DMS153 (cell line): Measurements from ENCODE around the gene DGKD.
"Not testable (repeated sequence)": the region's sequence is repeated elsewhere in the genome, so short reads cannot be mapped to it uniquely, and the experiment has no call there.

ENCODE experiments used
- DNase-seq: peaks from one replicate; lab custom pipeline; 2025; lab: John Stamatoyannopoulos, UW

The DGKD gene

DNA sequence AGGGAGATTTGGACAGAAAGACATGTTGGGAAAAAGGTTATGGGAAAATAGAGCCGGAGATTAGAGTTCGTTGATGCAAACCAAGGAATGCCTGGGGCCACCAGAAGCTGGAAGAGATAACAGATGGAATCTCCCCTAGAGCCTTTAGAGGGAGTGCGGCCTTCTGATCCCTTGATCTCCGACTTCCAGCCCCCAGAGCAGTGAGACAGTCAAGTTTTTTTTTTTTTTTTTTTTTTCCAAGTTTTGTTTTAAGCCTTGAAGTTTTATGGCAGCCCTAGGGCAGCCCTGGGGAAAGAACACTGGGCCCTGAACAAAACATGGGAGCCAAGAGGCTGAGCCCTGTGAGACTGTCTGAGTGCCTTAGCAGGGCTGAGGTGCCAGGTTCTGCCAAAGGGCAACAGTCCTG is 6.5 kb downstream of the DGKD start:
- no peak for DNase-seq

DNA sequence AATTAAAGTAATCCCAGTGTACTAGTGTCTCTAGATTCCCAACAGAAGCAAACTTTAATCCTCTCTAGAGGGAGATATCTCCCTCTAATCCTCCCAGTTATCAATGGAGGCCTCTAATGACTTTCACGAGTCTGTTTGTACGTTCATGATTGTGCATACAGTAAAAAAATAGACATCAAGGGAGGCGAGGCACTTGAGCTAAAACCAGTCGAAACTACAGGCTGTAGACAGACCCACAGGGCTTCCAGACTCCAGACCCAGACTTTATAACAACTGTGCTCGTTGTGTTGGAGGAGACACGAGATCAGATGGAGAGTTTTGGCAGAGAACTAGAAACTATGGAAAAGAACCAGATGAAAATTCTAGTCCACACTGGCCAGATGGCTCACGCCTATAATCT is 7.0 kb downstream of the DGKD start:
- DNase-seq, result no peak

DNA sequence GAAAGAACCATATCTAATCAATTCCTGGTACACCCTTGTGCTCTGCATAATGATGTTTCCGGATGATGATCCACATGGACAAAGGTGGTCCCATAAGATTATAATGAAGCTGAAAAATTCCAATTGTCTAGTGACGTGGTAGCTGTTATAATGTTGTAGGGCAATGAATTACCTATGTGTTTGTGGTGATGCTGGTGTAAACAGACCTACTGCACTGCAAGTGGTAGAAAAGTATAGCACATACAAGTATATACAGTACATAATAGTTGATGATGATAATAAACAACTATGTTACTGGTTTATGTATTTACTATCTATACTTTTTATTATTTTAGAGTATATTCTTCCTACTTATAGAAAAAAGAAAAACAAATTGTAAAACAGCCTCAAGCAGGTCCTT is 8.4 kb downstream of the DGKD start:
- DNase-seq, result no peak

DNA sequence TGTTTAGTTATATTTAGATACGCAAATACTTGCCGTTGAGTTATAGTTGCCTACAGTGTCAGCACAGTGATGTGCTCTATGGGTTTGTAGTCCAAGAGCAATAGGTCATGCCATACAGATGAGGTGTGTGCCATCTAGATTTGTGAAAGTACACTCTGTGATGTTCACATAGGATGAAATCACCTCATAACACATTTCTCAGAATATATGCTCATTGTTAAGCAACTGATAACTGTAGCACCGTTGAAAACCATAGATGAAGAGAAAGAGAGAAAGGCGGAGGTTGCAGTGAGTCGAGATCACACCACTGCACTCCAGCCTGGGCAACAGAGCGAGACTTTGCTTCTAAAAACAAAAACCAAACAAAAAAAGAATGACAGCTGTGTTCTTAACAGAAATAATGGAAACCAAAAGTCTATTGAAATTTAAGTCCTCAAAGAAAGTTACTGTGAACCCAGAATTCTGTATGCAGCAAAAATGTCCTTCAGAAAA is 9.5 kb downstream of the DGKD start:
- DNase-seq, result no peak

DNA sequence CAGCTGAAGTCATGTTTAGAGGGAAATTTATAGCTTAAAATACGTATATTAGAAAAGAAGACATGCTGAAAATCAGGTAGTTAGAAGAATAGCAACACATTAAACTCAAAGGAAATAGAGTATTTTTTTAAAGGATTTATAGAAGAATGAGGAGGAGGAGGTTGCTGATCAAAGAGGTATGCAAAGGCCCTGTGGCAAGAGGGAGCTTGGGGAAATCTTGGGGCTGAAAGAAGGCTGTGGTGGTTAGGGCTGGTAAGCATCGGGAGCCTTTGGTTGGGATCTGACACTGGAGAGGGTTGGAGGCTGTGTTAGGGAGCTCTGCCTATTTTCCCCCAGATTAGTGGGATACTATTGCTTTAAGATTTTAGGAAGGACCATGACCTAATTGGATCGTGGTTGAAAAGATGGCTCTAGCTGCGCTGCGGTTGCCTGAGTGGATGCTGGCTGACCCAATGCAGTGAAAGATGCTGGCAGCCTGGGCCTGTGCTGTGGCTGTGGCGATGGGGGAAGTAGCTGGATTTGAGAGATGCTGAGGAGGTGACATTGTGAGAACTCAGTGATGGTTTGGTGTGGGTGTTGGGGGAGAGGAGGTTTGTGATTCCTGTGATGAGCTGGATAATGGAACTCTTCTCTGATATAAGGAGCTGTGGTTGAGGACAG is 11.7 kb downstream of the DGKD start:
- DNase-seq, result no peak

DNA sequence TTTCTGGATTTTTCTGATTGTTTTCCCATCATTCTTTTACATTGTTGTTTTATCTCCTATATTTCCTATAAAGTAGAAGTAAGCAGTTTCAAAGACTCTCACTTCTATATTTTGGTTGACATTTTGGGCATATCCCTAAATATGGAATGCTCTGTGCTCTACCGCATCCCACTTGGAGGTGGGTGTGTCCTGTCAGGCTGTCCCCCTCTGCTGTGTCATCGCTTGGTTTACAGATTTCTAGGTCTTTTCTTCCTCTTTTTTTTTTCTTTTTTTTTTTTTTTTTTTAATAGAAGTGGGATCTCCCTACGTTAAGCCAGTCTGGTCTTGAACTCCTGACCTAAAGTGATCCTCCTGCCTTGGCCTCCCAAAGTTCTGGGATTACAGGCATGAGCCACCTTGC is 13.3 kb downstream of the DGKD start:
- DNase-seq, result no peak

DNA sequence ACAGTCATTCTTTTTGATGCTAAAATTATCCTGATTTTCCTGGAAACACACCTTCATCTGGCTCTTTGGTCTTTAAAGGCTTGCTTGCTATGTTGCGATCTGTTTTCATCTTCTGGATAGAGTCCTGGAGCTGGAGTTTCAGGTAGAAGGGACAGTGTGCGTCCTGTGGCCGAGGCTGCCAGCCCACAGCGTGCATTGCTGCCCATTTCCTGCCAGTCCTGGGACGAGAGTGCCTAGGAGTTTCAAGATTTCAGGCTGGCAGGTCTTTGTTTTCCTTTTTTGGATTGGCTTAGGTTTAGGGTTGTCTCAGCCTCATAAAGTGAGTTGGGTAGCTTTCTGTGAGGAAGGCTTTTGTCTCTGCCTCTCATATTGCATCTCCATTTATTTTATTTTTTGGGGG is 14.5 kb downstream of the DGKD start:
- DNase-seq, result no peak

DNA sequence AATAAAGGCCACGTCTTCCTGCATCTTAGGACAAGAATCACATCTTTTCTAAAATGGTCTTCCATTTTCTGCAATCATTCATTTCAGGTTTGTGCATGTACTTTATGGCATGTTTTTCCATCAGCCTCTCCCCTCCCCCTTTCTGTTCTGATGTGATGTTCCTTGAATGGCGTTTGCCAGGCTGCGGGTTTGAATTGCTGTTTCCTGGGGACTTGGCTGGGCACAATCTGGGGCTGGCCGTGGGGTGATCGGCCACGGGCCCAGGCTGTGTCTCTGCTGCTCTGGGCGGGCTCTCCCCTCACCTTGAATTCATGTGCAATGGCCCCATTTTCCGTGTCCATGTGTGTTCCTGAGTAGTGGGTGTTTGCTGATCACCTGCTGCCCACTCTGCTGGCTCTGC is 15.2 kb downstream of the DGKD start:
- DNase-seq, result no peak

DNA sequence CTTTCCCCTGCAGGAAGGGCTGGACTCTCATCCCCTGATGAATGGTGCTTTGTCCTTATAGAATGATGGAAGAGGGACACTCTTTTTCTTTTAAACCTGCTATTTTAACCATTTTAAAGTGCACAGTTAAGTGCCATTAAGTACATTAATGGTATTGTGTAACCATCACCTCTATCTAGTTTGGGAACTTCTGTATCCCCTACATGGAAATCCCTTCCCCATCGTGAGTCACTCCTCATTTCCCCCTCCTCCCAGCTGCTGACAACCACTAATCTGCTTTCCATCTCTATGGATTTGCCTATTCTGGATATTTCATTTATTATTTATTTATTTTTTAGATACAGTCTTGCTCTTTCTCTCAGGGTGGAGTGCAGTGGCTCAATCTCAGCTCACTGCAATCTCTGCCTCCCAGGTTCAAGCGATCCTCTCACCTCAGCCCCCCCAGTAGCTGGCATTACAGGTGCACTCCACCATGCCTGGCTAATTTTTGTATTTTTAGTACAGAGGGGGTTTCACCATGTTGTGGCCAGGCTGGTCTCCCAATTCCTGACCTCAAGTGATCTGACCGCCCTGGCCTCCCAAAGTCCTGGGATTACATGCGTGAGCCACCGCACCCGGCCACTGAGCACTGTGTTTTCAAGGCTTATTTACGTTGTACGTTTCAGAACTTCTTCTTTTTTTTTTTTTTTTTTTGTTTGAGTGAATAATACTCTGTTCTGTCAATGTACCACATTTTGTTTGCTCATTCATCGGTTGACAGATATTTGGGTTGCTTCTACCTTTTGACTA is 15.8 kb downstream of the DGKD start:
- no peak for DNase-seq

DNA sequence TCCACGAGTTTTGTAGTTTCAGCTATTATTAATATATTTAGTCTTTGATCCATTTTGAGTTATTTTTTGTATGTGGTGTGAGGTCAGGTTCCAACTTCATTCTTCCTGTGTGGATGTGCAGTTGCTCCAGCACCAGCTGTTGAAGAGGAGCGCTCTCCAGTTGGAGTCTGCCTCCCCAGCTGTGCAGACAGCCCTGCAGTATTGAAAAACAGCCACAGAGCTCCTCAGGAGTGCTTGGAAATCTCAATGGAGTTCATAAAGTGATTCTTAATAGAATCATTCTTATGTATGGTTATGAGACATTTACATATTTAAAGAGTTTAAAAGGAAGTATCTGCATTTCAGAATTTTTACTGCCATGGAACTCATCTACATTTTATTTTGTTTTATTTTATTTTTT is 17.3 kb downstream of the DGKD start:
- no peak for DNase-seq

DNA sequence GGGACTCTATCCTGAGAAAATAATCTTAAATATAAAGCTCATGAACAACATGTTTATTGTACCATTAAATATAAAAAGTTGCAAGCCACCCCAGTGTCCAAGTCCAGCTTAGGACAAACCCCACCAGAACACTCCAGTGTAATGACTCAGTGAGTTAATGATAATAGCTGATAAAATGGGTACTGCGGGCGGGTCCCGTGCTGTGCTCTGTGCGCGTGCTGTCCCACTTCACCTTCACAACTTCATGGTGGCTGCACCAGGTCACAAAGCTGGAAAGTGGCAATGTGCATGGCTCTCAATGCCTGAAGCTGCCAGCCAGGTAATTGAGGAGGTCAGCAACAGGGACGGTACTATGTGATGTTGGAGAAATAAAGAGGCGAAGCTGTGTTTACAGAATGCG is 18.6 kb downstream of the DGKD start:
- no peak for DNase-seq

DNA sequence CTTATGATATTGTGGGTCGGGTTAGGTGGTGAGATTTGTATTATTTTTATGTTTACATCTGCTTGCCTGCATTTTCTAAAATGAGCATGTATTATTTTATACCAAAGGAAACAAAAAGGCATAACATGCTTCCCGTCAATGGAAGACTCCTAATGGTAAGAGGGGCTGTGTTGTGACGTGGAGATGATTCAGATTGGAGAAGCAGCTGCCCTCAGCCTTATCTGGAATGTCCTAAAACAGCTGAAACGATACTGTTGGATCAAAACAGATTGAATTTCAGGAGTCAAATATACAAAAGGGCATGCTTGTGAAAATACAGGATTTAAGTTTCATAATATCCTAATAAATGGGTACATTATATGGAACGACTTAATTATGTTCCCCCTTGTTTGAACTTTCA is 19.0 kb downstream of the DGKD start:
- no peak for DNase-seq

DNA sequence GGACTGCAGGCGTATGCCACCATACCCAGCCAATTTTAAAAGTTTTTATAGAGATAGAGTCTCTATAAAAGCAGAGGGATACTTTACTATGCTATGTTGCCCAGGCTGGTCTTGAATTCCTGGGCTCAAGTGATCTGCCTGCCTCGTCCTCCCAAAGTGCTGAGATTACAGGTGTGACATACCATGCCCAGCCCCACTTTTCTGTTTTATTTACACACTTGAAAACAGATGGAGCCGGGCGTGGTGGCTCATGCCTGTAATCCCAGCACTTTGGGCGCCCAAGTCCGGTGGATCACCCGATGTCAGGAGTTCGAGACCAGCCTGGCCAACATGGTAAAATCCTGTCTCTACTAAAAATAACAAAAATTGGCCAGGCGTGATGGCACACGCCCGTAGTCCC is 20.5 kb downstream of the DGKD start:
- DNase-seq, result not testable (repeated sequence)

DNA sequence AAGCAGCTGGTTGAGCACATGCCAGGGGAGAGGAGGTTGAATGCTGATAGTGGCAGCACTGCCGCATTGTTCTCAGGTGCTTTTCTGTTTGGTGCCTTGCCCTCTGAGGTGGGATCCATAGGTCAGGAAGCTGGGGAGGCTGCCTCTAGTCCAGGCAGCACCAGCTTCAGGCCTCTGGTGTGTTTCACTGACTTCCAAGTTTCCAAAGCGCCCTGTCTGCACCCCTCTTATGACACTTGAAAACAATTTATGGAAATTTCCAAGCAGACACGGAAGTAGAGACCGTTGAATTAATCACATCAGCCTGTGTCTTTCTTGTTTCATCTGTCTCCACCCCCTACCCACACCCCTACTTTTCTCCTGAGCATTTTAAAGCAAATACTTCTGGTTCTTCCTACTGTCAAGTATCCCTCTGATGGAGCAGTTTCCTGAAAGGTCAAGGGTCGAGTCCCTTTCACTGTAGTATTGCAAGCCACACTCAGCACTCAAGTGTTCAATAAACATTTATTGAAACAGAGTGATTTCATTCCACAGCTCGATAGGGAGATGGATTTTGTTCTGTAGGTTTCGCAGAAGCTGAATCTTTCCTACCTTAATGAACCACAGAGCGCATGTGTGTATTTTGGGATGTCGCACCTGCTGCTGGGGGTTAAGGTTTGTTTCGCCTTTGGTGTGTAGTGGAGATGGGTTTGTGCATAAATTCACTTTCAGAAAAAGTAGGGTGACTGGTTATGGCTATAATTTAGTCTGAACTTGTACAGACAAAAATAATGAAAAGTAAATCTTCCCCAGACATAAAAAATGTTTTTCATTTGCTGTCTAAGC is 21.4 kb downstream of the DGKD start:
- no peak for DNase-seq

DNA sequence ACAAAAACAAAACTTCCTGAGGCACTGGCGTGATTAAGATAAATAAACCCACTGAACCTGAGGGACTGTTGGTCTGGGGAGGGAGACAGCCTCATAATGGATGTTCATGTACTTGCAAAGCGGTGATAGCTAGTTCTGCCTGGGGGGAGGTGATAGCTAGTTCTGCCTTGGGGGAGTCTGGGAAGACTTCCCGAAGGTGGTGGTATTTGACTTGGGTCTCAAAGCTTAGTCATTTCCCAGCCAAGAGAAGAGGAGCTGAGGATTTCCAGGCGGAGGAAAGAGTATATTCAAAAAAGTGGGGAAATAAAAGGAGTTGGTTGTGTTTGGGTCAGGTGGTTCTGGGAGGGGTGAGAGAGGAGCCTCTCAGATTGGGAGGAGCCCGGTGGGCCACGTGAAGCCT is 24.7 kb downstream of the DGKD start:
- DNase-seq, result no peak

DNA sequence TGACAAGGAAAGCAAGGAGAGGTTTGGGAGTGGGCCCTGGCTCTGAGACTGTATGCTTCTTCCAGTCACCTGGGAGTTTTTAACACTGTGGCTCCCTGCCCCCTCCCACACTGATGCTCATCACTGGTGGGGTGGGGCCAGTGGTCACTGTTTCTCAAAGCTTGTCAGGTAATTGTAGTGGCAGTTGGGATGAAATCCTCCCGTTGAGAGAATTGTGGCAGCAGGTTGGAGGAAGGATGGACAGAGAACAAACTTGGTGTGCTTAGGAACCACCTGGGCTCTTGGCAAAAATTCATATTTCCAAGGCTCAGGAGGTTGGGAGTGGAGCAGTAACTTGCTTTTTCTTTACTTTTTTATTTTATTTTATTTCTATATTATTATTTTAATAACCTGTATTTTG is 25.1 kb downstream of the DGKD start:
- no peak for DNase-seq

DNA sequence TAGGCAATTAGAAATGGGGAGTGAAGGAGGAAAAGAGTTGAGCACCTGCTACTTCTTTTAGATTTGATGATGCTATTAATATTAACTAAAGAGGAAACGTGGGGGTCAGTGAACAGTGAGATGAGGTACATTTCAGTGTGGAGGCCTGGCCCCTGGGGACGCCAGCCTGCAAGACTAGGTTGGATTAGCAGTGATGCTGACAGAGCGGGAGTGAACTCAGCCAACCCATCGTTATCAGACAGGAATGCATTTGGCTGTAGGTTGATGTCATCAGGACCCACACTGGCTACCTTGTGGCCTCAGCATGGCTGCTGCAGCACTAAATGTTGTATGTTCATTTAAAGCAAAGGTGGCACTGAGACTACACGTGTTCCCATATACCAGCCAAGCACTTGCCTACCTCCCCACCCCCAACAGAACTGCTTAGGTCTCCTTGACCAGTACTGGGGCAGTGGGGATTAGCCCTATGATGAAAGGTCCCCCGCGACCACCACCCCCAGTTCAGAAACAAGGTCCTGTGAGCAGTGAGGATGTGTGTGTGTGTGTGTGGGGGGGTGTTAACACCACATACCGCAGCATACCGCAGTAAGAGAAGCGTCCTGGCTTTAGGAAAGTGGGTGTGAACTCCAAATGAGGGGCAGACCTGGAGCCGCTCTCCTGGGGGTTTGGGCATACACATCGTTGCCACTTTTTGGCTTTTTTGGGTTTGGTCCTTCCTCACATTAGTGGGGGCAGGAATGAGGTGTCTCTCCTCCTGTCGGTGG is 26.0 kb downstream of the DGKD start:
- DNase-seq, result no peak

DNA sequence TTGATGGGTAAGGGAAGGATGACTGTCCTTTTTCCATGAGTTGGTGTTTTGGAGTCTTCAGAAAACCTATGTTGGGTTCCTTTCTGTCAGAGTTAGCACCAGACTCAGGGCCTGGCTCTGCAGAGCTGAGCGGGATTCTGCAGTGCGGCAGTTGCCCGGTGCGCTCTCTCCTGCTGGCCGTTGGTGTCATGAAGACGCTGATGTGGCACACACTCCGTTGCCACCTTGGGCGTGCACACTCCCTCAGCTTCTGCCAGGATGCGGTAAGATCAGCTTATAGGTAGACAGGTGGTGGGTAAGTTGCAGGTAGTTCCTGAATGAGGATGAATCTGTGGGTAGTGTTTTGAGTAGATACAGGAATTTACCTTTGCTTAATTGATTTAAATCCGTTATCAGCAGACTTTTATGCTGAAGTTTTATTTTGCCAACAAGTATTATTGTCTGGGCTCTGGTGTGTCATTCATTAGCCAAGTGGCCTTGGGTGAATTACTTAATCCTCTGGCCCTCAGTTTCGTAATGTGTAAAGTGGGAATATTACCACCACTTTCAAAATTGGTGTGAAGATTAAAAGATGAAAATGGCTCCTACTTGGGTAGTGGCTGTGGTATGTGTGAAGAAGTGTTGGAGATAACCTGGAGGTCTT is 26.8 kb downstream of the DGKD start:
- DNase-seq, result no peak

DNA sequence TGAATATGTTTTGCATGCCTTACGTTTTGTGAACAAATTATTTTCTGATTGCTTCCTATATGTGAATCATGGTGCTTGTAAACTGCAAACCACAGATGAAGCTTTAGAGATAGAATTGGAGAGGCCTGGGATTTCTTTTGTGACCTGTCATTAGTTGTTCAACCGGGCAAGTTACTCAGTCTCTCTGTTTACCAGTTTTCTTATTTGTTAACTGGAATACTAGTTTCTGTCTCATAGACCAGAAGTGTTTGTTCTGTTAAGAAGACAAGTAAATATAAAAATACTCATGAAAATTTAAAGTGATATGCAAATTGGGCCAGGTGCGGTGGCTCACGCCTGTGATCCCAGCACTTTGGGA is 27.3 kb downstream of the DGKD start:
- DNase-seq, result no peak

DNA sequence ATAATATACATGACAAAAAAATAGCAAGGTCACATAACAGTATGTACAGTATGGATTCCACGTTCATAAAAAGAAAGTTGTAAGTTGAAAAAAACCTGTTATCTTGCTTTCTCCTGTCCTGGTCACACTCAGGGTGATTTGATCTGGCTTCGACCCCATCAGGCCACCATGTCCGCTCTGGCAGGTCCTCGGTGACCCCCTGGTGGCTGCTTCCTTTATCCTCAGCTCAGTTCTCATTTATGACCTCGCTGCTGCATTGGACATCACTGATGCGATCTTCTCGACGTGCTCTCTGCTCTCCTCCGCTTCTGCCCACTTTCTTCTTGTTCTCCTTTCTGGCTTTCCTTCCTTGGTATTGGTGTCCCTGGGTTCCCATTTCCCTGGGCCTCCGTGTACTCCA is 29.7 kb downstream of the DGKD start:
- no peak for DNase-seq

DNA sequence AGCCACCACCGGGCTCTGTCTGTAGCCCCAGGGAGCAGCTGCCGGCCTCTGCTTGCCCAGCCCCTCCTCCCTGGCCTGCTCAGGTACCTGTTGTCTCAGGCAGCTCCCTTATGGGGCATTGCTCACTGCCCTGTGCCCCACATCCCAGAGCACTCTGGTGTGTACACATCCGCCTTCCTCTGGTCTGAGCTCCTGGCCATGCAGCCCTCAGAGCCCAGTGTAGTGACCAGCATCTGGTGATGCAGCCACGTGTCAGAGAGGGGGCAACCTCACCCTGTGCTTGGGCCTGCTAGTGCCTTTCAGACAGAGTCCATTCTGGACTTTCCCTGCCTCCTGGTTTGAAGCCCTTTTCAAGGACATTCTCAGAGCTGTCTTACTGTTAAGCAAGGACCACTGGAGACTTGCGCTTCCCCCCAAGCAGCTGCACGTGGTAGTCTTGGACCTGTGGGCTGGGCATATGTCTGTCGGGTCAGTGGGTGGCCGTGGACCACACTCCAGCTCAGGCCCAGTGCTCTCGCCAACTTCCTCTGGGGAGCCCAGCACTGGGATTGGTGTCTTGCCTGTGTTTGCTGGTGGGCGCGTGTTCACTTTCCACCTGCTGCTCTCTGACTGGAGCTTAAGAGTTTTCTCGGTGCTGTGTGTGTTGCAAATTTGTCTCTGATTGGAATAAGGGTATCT is 30.7 kb downstream of the DGKD start:
- no peak for DNase-seq
